IPS-11a (cell line): ENCODE measurements around the gene ZMYND15.
A peak's percentile ranks its signal among the peaks of the same experiment; 100 is the strongest.

Experiments used
- H3K4me3 ChIP-seq: one replicate; pipeline ENCODE4 v1.5.1; 2013; ENCODE audit warnings: low read depth, low read length, control low read depth

ZMYND15 gene

DNA sequence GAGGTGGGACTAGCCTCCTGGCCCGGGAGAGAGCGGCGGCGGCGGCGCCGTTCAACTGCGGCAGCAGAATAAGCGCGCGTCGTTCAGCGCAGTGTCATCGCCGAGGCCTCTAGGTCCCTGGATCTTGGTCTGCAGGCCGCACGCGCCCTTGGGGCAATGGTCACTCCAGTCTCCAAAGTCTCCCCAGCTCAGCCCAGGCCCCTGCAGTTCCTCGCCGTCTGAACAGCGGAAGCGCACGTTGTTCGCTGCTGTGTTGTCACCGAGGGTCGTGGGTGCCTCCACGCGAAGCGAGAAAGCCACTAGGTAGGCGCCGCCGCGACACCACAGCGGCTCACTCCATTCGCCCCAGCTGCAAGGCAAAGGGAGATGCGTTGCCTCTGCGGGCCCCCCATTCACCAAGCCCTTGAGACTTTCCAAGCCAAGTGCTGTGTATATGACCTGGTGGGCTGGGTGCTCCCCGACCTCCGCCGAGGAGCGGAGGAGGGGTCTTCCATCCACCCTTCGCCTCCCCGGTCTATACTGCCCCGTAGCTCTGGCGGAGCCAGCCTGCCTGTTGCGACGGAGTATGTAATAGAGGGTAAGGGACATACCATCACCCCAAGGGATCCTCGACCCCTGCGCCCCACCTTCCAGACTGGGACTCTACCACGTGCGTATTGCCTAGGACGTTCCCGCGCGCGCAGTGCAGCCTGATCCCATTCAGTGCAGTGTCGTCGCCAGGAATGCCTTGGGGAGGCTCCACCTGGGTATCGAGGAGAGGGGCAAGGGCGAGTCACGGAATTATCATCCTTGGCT, 45.9 kb downstream of the ZMYND15 start:
- no peak overlapping the region for H3K4me3 ChIP-seq

DNA sequence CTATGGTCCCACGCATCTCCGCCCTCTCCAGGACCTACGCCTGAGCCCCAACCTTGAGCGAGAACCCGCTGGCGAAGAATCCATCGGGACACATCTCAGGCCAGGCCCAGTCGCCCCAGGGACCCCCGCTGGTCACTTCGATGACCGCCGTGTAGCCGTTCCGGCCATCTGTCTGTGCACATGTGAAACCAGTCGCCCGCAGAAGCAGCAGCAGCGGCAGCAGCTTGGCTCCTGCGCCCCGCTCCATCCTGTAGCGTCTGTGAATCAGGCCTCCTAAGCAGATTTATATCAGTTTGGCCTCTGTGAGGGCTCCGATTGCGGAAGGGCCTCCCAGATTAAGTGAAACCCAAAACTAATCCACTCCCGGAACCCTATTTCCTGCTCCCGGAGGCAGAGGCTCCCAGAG, 46.5 kb downstream of the ZMYND15 start, which contains the start of gene VMO1:
VMO1 (minus strand) TSS at position 259 of the 406 bp plus-strand sequence; CDS start at position 247, 12 bp downstream.
- no peak within 1 kb of the TSS for H3K4me3 ChIP-seq

DNA sequence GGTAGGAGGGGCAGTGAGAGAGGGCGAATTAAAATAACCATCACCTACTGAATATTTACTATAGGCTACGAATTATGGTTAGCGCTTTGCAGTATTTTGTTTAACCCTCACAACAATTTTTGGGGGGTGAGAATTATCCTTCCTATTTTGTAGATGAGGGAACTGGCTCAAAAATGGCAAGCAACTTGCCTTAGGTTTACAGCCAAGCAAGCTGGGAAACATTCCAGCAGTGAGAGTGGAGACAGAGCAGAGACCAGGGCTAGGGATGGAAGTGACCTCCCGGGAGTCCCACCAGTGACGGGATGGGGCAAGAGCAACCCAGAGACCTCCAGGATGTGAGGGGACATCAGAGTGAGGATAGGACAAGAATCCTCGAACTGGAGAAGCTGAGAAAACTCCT, 46.9 kb downstream of the ZMYND15 start:
- H3K4me3 ChIP-seq: no peak overlapping the region

DNA sequence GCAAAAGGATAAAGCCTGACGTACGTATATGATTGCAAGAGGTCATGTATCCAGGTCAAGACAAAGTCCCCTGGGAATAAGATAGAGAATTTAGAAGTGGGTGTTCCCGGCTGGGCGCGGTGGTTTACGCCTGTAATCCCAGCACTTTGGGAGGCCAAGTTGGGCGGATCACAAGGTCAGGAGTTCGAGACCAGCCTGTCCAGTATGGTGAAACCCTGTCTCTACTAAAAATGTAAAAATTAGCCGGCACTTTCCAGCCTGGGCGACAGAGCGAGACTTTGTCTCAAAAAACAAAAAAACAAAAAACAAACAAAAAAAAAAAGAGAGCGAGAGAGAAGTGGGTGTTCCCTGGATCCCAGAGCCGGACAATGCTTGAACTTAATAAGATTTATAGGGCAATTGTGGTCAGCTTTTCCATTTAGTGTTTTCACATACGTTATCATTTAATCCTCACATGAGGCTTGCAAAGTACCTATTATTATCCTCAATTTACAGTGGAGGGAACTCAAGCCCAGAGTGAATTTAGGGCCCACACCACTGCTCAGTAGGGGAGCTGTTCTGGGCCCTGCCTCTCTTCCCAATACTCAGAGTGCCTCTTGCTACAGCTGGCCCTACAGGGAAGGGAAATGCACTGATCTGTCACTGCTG, 48.6 kb downstream of the ZMYND15 start:
- no peak overlapping the region for H3K4me3 ChIP-seq

DNA sequence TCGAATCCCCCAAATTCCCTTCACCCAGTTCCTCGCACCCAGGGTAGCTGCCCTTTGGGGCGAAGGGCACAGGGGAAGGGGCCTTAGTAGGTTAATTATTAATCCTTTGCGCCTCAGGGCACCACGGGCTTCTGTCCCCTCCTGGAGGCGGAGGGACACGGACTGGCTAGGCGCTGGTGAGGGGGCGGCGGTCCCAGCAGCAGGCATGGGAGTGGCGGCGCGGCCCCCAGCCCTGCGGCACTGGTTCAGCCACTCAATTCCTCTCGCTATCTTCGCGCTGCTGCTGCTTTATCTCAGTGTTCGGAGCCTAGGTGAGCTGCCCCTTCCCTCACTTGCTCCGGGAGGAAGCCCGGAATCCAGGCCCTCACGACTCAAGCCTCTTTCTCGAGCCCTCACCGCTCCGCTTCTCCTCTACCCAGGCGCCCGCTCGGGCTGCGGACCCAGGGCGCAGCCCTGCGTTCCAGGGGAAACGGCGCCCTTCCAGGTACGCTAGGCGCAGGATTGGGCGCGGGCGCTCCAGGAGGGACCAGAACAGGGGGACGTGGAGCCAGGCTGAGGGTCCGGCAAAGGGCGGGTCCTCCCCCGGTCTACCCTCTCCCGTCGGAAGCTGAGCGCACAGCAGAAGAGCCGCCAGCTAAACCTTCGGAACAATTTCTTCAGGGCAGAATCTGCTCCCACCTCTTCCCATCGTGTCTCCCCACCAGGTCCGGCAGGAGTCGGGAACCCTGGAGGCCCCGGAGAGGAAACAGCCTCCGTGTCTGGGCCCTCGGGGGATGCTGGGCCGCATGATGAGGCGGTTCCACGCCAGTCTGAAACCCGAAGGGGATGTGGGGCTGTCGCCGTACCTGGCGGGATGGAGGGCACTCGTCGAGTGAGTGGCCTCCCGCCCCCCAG, 49.4 kb downstream of the ZMYND15 start, which contains the start of gene GLTPD2:
GLTPD2 (plus strand) TSS at position 158 of the 894 bp plus-strand sequence; CDS start at position 206, 48 bp downstream.
- peak within 1 kb of the TSS; percentile 69 for H3K4me3 ChIP-seq

DNA sequence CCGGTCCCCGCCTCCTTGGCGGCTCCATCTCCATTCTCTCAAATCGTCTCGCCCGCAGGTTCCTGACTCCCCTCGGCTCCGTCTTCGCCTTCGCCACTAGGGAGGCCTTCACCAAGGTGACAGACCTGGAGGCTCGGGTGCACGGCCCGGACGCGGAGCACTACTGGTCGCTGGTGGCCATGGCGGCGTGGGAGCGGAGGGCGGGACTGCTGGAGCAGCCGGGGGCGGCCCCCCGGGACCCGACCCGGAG, 50.0 kb downstream of the ZMYND15 start:
- peak overlapping the region; percentile 69 for H3K4me3 ChIP-seq

DNA sequence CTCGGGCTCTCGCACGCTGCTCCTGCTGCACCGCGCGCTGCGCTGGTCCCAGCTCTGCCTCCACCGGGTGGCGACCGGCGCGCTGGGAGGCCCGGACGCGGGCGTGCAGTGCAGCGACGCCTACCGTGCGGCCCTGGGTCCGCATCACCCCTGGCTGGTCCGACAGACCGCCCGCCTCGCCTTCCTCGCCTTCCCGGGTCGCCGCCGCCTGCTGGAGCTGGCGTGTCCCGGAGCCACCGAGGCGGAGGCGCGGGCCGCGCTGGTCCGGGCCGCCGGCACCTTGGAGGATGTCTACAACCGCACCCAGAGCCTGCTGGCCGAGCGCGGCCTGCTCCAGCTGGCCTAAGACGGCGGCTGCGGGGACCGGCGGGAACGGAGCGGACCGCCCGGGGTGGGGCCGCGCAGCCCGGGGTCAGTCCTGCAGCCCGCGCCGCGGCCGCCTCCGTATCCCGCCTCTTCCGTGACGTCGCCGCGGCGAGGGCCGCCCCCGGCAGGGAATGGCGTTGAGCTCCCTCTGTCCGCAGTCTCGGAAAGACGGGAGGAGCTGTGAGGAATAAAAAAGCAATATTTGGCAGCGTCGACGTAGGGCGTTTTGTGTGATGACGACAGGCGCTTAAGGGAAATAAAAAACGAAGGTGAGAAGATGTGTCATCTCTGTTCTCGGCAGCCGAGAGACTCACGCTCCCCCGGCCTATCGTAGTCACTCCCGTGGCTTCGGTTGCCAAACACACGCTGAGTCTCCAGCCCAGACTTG, 50.5 kb downstream of the ZMYND15 start:
- peak overlapping the region; percentile 69 for H3K4me3 ChIP-seq

DNA sequence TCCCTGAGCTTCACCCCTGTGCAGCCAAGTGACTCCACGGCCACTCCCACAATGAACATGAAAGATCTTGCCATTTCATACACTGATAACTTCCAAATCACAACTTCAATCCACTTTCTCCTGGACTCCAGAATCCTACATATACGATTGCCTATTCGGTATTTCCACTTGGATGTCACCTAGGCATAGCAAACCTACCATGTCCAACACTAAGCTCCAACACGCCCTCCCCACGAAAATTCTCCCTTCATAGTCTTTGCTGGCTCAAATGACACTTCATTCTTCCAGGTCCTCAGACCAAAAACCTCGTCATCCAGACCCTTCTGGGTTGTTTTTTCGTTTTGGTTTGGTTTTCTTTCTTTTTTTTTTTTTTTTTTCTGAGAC, 51.1 kb downstream of the ZMYND15 start:
- H3K4me3 ChIP-seq: peak overlapping the region; percentile 69

DNA sequence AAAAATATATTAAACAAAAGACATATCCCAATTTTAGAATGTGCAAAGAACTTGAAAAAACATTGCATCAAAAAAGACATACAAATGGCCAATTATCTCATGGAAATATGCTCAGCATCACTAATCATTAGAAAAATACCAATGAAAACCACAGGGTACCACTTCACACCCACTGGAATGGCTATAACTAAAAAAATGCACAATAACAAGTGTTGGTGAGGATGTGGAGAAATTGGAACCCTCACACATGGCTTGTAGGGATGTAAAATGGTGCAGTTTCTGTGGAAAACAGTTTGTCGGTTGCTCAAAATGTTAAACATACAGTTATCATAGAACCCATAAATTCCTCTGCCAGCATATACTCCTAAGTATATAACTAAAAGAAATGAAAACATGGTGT, 55.5 kb downstream of the ZMYND15 start:
- H3K4me3 ChIP-seq: no peak overlapping the region
